Measurements from ENCODE around the gene ZNF614. TPM values are rescaled to one million over a fixed set of nuclear protein-coding genes. Genes with fewer than 3 reads are reported as not detected.

The ZNF614 gene
- total RNA-seq, 1 experiment from 2014 or later: 4.1 TPM

- in situ Hi-C loops (cut with HindIII; ENCODE audit: low pct_unique_long_range_greater_than_20kb, low sequenced_read_pairs): no loop called here
Measured at GRCh38 chr19:52039169-52039568, 11.0 kb upstream of the ZNF614 start.

GRCh38 chr19:52034051-52034728 lies 6.0 kb upstream of the ZNF614 start:
- Histone ChIP-seq H3K4me3 (ENCODE audit: low read depth in 2 of 2, low read length in 2 of 2) (no peak overlapping the region), H3K4me1 (ENCODE audit: control insufficient read depth, insufficient read depth, low read length) (no peaks in the 10 kb centered on the region), H3K27me3 (ENCODE audit: control insufficient read depth, insufficient read depth, low read length) (no peaks in the 10 kb centered on the region), H3K9me3 (ENCODE audit: control insufficient read depth, insufficient read depth, low read depth, low read length) (peaks cover 43% of the 10 kb centered on the region; the same call in 1 of the 2 replicates), H3K27ac (ENCODE audit: low read length) (no peak overlapping the region), H3K36me3 (ENCODE audit: control insufficient read depth, insufficient read depth, low read length) (peaks cover 2% of the 10 kb centered on the region; the same call in 1 of the 2 replicates)
- in situ Hi-C loops (cut with HindIII; ENCODE audit: low pct_unique_long_range_greater_than_20kb, low sequenced_read_pairs): no loop called here
- DNase-seq (ENCODE audit: low read depth, low spot score): no peak
- no peak for ATAC-seq
- POLR2A ChIA-PET: no interaction called here
- intact Hi-C loops (cut with micrococcal nuclease; ENCODE audit: unreplicated experiment): no loop called here
- BruUV-seq (replicated peaks): no TSS peak
- TF ChIP-seq POLR2AphosphoS5 (IDR thresholded peaks at IDR 0.05; ENCODE audit: low read depth, low read length) (no peak), TCF7L2 (IDR thresholded peaks at IDR 0.05; ENCODE audit: low read depth, low read length) (no peak), SIN3A (IDR thresholded peaks at IDR 0.05; ENCODE audit: borderline replicate concordance, insufficient read depth, low read depth, low read length) (no peak), CTCF (IDR thresholded peaks at IDR 0.05) (no peak), REST (IDR thresholded peaks at IDR 0.05; ENCODE audit: insufficient read depth in 1 of 2, low read depth in 2 of 2, low read length in 1 of 2) (no peak)
- CTCF ChIA-PET: no interaction called here

More at GRCh38 chr19:52039169-52039568, 11.0 kb upstream of the ZNF614 start:
- Histone ChIP-seq H3K27ac (ENCODE audit: low read length) (no peak overlapping the region), H3K4me3 (ENCODE audit: low read depth in 2 of 2, low read length in 2 of 2) (no peak overlapping the region), H3K9me3 (ENCODE audit: control insufficient read depth, insufficient read depth, low read depth, low read length) (peaks cover 28% of the 10 kb centered on the region; the same call in 1 of the 2 replicates), H3K4me1 (ENCODE audit: control insufficient read depth, insufficient read depth, low read length) (no peaks in the 10 kb centered on the region), H3K36me3 (ENCODE audit: control insufficient read depth, insufficient read depth, low read length) (peaks cover 5% of the 10 kb centered on the region), H3K27me3 (ENCODE audit: control insufficient read depth, insufficient read depth, low read length) (no peaks in the 10 kb centered on the region)
- TF ChIP-seq REST (IDR thresholded peaks at IDR 0.05; ENCODE audit: insufficient read depth in 1 of 2, low read depth in 2 of 2, low read length in 1 of 2): no peak
- no peak for TF ChIP-seq SIN3A (IDR thresholded peaks at IDR 0.05; ENCODE audit: borderline replicate concordance, insufficient read depth, low read depth, low read length)
- TF ChIP-seq TCF7L2 (IDR thresholded peaks at IDR 0.05; ENCODE audit: low read depth, low read length): no peak
- no peak for TF ChIP-seq CTCF (IDR thresholded peaks at IDR 0.05)
- no peak for TF ChIP-seq POLR2AphosphoS5 (IDR thresholded peaks at IDR 0.05; ENCODE audit: low read depth, low read length)
- CTCF ChIA-PET: no interaction called here
- BruUV-seq (replicated peaks): no TSS peak
- intact Hi-C loops (cut with micrococcal nuclease; ENCODE audit: unreplicated experiment): no loop called here
- POLR2A ChIA-PET: no interaction called here
- DNase-seq (ENCODE audit: low read depth, low spot score) (no peak), ATAC-seq (no peak)
